Islet precursor cell (in vitro differentiated cells): ENCODE data around the gene ZNF362.
"Not testable (repeated sequence)": the region's sequence is repeated elsewhere in the genome, so short reads cannot be mapped to it uniquely, and the experiment has no call there.

Source experiments
- DNase-seq: peaks from one replicate; pipeline ENCODE4 v3.0.0-alpha.2; 2018

The ZNF362 gene, protein sequence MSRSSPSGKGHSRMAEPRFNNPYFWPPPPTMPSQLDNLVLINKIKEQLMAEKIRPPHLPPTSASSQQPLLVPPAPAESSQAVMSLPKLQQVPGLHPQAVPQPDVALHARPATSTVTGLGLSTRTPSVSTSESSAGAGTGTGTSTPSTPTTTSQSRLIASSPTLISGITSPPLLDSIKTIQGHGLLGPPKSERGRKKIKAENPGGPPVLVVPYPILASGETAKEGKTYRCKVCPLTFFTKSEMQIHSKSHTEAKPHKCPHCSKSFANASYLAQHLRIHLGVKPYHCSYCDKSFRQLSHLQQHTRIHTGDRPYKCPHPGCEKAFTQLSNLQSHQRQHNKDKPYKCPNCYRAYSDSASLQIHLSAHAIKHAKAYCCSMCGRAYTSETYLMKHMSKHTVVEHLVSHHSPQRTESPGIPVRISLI

DNA sequence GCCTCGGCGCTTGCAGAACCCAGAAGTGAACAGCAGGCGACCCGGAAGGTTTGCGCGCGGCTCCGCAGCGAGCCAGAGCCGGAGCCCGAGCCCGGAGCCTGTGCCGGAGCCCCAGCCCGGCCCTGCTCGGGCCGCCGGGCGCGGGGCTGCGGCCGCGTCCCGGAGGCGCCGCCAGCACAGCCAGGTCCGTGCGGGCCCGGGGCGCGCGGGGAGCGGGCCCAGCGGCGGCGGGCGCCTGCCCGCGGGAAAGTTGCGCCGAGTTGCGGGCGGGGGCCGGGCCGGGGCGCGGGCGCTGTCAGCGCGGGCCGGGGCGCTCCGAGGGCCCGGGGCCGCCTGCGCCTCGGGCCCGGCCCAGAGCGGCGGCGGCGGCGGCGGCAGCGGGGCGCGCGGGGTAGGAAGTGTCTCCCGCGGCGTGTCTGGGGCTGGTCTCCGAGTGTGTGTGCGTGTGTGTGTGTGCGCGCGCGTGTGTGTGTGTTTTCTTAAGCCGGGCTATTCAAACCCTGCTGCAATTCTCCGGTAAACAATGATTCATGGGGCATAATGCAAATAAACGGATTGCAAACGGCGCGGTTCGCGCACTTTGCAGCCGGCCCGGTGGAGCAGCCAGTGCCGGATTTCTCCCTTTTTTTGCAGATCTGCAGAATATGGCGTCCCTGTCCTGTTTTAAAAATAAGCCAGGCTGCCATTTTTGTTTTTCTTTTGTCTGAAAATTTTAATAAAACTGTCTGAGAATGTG lies at the start of gene ZNF362:
Gene ZNF362 (plus strand): TSS at position 22 of the 736 bp plus-strand sequence. CDS start 14,083 bp downstream, outside the sequence.
- DNase-seq: peak; percentile 85

GRCh38 chr1:33211972-33212371 lies 44.3 kb upstream of the ZNF362 start:
- DNase-seq: no peak

DNA sequence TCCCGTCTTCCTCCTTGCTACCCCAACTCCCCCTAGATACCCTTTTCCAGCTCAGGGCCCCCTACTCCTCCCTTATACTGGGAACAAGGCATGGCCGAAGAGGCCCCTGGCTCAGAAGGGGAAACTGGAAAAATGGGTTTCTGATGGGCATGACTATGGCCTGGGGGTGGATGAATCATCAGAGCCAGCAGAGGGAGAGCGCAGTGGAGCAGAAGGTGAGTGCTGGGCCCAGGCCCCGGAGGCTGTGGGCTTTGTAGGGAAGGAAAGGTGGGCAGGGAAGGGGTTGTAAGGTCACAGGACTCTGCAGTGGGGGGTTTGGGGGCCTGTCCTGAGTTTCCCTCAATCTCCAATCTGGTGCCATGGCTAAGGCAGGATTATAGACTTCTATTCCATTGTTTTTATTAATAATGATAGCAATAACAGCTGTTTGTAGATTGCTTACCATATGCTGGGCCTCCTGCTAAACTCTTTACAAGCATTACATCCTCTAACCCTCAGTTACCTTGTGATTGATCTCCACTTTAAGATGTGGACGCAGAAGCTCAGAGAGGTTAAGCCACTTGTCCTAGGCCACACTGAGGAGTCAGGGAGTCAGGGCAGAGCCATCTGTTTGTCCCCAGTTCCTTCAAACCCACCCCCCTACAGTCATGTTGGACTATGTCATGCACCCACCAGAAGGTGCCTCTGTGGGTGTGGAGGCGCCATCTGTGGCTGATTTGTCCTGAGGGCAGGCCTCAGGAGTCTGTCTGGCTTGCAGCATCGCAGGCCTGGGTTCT lies 36.2 kb upstream of the ZNF362 start:
- peak; percentile 94 for DNase-seq

- DNase-seq: peak; percentile 76
These were observed 35.5 kb upstream of the ZNF362 start for GRCh38 chr1:33220676-33221384.

- no peak for DNase-seq
These were observed 34.9 kb upstream of the ZNF362 start for GRCh38 chr1:33221385-33221758.

DNA sequence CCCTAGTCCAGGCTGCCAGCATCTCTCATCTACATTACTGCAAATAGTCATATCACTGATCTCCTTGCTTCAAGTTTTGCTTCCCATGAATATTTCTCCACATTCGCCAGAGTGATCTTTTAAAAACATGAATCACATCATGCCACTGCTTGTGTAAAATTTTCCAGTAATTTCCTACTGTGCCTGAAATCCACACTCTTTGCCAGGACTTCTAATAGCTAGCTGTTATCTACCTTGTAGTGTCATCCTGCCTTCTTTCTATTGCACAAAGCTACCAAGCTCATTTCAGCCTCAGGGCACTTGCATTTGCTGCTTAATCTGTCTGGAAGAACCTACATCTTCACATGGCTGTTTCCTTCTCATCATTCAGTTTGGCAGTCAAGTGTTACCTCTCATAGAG lies 33.9 kb upstream of the ZNF362 start:
- no peak for DNase-seq

DNA sequence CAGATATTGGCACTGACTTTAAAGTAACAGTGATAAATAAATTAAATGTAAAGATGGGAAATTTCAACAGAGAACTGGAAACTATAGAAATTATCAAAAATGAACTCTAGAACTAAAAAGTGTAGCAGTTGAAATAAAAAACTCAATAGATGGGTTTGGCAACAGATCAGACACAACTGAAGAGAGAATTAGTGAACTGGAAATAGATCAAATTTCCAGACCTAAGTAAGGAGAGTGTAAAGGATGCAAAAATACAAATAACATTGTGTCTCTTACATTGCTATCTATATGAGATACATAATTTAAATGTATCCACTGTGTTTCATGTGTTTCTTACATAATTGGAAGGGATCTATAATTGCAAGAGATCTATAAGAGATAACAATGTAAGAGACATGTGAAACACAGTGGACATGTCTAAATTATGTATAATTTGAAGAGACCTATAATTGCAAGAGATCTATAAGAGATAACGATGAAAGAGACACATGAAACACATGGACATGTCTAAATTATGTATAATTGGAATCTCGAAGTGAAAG lies 32.1 kb upstream of the ZNF362 start:
- no peak for DNase-seq

- no peak for DNase-seq
These were observed 30.7 kb upstream of the ZNF362 start for GRCh38 chr1:33225586-33225985.

- DNase-seq: no peak
These were observed 27.3 kb upstream of the ZNF362 start for GRCh38 chr1:33228935-33229487.

GRCh38 chr1:33231166-33231565 lies 25.1 kb upstream of the ZNF362 start:
- DNase-seq: no peak

GRCh38 chr1:33232716-33233115 lies 23.6 kb upstream of the ZNF362 start:
- DNase-seq: no peak

- DNase-seq: no peak
These were observed 22.2 kb upstream of the ZNF362 start for GRCh38 chr1:33234131-33234530.

GRCh38 chr1:33234588-33234990 lies 21.7 kb upstream of the ZNF362 start:
- no peak for DNase-seq

DNA sequence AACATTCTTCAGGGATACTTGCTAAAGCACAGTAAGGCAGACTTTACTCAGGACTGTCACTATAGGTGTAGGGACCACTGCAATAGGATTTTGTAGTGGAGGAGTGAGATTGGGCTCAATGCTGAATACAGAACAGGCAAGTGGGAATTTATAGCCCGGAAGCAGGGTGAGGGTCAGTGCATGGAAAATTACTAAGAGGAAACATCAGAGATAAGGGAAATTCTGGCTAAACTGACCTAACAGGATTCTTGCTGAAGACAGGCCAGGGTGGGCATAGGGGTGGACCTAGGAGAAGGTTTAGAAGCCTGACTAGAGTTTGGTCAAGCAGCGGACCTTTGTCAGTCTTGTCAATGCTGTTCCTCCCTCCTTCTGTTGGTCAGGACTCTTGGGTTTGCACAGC lies 20.8 kb upstream of the ZNF362 start:
- DNase-seq: no peak

- DNase-seq: no peak
These were observed 19.8 kb upstream of the ZNF362 start for GRCh38 chr1:33236498-33236897.

DNA sequence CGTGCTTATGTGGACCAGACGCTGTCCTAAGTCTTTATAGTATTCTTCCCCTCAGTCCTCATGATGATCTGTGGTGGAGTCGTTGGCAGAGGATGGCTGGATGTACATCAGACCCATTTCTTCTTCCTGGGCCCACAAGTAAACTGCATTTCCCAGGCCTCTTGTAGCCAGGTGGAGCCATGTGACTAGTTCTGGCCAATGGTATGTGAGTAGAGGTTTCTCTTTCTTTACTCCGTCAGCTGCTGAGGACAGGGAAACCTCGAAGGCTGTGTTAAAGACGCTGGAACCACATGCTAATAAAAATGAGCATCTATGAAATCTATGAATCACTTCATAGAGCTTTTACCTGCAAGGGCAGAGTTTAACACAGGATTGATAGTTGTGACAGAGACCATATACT lies 18.7 kb upstream of the ZNF362 start:
- DNase-seq: no peak

- DNase-seq: not testable (repeated sequence)
These were observed 18.0 kb upstream of the ZNF362 start for GRCh38 chr1:33238194-33238724.

DNA sequence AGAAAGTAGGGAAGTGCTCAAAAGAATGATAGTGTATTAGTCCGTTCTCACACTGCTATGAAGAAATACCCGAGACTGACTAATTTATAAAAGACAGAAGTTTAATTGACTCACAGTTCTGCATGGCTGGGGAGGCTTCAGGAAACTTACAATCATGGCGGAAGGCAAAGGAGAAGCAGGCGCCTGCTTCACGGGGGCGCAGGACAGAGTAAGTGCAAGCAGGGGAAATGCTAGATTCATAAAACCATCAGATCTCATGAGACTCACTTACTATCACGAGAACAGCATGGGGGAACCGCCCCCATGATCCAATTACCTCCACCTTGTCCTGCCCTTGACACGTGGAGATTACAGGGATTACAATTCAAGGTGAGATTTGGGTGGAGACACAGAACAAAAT lies 16.9 kb upstream of the ZNF362 start:
- not testable (repeated sequence) for DNase-seq

GRCh38 chr1:33241866-33242265 lies 14.4 kb upstream of the ZNF362 start:
- DNase-seq: peak; percentile 62

DNA sequence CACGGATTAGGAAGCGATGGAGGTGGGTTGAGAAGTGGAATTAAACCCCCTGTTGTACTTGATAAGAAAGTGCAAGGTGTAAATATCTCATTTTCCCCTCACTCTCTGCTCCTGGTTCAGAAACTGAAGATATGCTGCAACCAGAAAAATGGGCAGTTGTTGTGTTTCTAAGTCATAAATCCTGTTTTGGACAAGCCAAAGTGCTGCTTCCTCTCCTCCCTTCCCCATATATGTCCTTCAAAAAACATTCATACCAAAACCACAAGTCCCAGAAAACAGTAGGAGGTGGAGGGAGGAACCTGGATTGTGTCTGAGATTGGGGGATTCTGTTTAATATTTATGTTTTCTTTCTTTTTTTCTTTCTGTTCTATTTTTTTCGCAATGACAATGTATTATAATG lies 13.6 kb upstream of the ZNF362 start:
- no peak for DNase-seq

DNA sequence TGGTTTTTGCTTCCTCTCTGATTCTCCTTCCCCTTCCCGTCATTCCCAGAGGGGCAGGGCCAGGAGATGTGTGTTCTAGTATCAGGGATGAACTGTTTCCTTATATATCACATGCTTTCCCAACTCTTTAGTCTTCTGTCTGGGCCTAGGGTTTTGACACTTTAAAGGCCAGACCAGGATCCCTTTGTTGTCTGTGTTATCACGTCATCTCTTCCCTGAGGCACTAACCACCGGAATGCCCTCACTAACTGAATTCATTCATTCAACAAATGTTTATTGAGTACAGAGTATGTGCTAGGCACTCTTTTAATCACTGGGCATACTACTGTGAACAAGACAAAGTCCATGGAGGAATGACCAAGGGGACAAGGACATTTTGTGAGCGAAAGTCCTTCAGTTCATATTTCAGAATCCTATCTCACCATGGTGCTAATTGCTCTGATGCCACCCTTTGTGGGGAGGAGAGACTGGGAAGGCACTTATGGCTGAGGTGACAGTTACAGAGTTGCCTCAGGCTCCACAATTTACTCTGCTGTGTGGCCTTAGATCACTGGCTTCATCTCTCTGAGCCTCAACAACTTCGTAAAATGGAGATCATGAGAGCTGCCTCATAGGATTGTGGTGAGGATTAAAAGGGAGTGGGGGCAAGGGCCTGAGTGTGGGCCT lies 12.0 kb upstream of the ZNF362 start:
- DNase-seq: peak; percentile 94
